Stimulated activated CD4-positive, alpha-beta T cell treated with anti-CD3 and anti-CD28 coated beads, Interleukin-1b, Interleukin-23, amount 100 ng/mL, for 24 hours (primary cell): Measurements from ENCODE around the gene TLX1.

Source experiments
- DNase-seq, 4 experiments: peaks; one replicate each; pipeline ENCODE4 v3.0.0-alpha.2; 2020; ENCODE audit warnings: low read depth in 4 of 4, low spot score in 1 of 4

TLX1 gene

DNA sequence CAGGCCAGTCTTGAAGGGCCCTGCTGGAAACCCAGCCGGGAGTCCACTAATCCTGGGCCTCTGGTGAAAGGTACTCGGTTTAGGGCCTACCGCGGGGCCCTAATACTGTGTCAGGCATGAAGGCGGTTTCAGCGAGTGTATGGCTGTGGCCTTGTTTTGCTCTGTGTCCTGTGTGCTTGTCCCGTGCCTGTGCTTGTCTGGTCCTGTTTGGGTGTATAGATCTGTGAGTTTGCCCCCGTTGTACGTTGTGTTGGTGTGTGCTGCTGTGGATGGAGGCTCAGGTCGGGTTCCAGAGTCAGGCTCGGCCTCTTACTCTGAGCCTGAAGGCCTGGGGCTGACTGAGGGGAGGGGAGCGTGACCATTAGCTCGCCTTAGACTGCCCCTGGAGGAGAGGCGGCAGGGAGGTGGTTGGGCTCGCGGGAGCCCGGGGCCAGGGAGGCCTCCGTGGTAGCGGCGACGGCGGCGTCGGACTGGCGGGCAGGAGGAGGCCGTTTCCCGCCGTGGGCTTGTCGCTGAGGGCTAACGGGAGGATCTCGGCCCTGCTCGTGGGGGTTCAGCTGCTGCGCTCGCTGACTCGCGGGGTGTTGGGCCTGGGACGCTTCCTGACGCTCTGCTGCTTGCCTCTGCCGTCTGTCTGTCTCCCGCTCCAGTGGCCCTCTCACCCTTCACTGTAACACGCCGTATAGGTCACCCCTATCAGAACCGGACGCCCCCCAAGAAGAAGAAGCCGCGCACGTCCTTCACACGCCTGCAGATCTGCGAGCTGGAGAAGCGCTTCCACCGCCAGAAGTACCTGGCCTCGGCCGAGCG lies 2.6 kb downstream of the TLX1 start:
- DNase-seq = no peak

DNA sequence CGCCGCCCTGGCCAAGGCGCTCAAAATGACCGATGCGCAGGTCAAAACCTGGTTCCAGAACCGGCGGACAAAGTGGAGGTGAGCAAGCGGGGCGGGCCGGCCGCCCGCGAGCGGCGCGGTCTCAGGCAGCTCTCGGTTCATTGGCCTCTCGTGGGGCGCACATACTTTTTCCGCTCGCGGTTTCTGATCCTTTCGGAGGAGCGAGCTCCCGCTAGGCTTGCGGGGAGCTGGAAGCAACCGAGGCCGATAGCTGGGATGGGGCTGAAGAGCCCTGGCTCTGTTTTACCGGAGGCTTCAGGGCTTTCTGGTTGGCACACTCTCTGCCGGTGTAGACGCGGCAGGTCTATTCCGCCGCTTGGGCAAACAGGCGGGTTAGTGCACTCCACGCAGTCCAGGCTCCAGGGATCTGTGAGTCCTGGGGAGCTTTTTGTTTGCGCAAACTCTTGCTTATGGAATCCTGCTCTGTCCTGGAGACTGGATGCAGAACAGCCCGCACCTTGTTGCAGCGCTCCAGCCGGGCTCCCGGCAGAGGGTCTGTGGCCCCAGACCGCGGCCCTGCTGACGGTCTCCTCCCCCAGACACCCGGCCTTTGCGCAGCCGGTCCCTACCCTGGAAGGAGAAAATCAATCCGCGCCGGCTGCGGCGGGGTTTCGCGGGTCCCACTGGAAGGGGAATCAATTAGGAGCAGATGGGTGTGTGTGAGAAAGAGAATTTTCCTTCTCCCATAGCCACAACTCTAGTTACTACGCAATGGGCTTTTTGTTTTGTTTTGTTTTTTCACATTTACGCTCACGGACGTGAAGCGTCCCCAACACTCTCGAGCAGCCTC lies 3.4 kb downstream of the TLX1 start:
- no peak for DNase-seq

DNA sequence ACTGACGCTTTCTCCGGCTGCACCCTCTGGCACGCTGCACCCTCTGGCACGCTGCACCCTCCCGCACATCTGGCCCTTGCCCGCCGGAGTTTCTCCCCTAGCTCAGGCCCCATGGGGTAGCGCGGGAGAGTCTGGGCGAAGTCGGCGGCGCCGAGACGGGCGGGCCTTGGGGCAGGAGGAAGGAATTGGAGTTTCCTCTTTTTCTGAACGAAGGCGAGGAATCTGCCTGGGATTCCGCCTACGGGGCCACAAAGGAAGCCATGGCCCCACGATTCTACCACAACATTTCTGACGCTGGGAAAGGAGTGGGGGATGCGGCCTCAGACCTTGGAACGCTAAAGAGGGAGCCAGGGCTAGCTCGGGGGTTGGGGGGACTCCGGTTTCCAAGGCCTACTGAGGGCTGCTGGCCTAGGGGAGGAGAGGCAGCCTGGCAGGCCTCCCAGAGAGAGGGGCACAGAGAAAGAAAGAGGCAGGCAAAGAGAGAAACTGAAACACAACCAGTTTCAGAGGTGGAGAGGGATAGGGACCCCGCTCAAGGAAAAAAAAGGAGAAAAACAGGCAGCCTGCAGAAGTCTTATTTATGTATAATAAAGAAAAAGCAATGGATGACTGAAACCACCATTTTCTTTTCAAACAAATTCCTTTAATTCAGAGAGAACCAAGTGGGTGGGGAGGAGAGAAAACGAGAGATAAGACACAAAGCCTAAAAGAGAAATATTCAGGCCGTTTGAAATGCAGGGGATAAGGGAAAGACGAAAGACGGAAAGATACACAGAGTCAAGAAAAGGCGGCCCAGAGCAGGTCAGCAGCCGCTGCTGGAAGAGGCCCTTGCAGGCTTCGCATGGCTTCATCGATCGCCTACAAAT lies 4.3 kb downstream of the TLX1 start:
- DNase-seq = no peak

DNA sequence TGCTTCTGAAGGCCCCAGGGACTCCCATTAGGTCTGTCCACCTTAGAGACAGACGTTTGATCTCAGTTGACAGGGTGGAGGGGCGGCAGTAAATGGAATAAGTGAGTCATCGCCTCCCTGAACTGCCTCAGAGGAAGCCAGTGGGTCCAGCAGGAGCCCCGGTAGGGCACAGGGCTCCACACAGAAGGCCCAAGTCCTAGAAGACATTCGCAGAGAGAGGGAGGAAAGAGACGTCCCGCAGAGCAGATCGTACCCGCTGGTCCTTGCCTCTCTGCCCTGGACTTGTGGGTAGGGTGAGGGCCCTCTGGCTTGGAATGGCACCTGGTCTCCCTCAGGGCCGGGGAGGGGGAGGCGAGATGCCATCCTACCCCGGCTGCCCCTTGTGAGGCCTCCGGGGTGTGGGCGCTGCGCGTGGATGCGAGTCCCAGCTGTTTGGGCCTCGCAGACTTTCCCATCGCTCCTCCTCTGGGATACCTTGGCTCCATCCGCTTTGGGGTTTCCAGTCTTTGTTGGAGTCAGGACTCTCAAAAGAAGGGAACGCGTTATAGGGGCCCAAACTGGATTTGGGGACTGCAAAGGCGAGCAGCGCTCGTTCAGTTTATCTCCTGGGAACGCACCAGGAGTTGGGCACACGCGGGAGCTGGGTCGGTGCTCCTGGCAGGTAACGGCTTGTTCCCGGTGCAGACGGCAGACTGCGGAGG lies 5.1 kb downstream of the TLX1 start:
- no peak for DNase-seq

DNA sequence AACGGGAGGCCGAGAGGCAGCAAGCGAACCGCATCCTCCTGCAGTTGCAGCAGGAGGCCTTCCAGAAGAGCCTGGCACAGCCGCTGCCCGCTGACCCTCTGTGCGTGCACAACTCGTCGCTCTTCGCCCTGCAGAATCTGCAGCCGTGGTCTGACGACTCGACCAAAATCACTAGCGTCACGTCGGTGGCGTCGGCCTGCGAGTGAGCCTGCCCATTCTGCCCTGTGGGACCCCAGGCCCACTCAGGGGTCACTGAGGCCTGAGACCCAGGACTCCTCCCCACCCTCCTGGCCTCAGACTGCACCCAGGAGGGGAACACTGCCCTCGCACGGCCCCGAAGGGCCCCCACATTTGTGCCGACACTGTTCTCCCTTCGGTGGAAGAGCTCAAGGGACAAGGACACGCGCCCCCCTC lies 5.6 kb downstream of the TLX1 start:
- no peak for DNase-seq

DNA sequence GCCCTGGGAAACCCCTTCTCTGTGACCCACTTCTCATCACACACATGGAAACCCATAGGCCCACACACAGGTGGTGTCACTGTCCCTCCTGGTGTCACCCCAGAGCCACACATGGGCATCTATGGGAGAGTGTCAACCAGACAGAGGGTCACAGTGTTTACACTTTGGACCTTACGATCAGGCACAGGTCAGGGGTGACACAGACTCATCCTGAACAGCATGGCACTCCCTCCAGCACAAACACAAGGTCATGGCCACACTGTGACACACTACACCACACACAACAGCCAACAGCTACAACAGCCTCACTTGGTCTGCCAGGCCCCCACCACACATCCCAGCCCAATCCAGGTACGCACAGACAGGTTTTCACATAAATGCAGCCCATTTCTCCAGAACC lies 6.2 kb downstream of the TLX1 start:
- DNase-seq = no peak

DNA sequence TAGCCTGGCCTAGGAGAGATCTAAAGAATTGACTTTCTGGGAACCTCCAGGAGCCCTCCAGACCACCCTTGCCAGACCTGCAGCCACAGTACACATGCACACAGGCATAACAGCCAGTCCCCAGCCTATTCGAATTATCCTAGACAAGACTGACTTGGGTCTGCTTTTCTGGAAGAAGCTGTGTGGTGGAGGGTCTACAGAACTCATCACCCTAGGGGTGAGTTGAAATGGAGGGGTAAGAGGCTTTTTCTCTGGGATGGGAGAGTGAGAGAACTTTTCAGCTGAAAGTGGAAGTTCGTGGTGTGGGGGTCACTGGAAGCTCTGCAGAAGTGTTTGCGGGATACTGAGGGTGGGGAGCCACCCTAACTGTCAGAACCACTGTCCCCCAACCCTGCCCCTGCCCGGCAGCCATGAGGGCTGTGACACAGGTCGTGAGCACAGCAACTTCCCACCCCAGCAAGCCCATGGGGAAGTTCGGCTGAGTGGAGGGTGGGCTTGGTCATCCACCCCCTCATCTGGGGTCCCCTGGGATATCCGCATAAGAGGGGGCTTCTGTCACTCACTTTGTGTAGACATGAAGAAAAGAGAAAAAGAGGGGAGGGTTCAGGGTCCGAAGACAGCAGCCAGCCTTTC lies 7.8 kb downstream of the TLX1 start:
- DNase-seq = no peak

DNA sequence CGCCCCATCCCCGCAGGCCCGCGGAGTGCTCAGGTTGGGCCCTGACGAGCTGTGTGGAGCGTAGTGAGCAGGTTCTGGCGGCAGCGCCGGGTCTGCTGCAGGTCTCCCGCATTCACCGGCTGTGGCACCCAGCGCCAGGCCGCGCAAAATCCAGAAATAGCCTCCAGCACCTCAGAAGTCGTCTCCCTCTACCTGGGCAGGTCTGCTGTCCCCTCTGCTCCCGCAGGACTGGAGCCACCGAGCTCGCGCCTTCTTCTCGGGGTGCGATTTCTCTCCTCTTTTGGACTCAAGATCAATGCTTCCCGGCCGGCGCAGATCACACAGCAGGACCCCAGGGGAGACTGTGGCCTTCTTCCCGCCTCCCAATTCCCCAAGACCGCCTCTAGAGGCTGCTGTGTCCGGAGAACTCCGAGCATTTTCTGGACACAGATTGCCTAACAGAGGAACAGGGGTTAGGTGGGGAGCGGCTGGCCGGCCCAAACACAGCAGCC lies 8.4 kb downstream of the TLX1 start:
- no peak for DNase-seq

DNA sequence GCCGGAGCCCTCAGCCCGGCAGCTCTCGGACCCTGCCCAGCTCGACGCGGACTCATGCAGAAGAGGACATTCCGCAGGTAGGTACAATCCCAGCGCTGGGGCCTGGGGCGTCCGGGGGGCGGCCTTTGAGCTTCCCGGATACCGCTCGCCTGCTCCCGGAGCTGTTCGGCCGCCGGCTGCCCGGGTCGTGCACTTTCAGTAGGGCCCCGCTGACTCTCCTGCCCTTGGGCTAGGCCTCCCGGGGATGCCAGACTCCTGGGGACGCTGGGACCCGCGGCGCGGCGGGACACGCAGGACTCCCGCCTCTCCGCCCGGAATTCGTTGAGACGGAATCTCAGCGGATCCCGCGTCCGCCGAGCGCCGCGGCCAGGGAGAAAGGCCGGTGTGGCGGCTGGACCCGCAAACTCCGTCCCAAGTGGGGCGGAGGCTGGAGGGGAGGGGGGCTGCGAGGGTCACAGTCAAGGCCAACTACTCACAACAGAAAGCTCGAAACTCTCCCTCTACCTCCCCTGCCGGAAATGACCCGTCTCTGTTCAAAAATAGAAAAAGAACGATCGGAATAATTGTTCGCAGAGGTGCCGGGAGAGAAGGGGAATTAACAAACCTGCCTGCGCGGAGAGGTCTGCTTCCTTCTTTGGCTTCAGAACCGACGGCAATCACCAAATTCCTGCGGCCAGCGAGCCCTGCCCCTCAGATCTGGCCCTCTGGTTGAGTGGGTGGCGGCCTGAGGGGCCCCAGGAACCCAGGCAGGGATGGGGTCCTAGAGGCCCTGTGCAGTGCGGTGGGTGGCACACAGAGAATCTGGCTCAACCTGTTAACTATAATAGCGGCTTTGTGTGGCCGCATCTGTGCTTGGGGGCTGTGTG lies 9.2 kb downstream of the TLX1 start:
- no peak for DNase-seq

DNA sequence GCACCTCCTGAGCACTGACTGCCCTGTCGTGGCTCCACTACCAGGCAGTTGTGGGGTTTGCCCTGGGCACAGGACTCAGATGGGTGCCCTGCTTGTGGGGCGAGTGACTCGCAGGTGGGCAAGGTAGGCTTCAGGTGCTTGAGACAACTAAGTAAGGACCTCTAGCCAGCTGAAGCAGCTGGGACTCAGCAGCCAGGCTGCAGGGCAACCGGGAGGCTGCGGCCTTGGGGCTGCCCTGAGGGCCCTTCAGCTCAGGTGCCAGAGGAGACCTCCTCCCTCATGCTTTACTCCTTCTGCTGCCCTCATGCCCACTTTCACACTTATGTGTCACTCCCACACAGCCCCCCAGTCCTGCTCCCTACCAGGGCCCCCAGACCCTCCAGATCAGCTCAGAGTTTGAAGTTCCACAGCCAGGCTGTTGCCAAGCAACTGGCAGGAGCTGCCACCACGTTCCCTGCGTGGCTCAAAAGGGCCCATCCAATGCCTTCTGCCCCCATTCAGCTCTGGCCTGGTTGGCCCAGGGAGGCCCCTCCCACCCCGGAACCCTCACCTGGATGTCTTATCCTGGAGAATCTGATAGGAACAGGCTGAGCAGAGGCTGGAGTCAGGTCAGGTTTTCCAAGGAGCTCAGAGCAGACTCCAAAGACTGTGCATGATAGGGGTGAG lies 10.0 kb downstream of the TLX1 start:
- DNase-seq = no peak

DNA sequence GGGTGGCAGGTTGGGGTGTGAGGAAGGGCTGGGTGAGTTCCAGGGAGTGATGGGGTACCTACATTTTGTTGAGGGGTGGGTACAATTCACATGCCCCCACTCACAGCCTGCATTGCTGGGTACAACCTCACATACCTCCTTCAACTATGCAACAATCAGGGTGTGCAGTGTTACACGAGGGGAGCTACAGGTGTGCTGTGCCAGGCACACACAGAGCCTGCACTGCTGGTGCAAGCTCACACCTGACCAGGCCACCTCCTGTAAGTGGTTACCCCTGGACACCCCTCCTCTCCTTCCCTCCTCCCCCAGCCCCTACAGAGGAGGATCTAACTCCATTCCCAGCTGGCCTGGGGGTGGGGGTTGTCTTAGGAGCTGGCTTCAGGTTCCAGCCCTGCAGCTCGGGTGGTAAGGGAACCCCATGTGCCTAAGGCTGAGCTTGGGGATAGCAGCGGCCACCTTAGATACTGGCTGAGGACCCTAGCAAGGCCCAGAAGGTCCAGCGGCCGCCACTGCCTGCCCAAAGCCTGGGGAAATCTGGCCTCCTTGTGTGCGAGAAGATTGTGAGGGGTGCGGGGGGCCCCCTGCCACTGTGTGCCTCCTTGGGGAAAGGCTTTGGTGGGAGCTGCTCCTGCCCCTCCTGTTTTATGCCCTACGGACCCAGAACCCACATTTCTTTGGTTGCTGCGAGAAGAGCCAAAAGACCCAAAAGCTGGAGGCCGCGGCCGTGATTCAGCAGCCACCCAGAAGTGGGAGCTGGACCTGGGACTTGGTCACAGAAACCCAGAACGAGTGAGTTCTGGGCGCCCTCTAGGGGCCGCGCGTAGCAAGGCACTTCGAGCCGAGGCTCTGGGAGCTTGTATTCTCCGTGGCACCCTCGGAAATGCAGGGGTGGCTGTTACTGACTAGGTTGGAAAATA lies 10.8 kb downstream of the TLX1 start:
- peak; percentile 63 to 77 (median 72) for DNase-seq

DNA sequence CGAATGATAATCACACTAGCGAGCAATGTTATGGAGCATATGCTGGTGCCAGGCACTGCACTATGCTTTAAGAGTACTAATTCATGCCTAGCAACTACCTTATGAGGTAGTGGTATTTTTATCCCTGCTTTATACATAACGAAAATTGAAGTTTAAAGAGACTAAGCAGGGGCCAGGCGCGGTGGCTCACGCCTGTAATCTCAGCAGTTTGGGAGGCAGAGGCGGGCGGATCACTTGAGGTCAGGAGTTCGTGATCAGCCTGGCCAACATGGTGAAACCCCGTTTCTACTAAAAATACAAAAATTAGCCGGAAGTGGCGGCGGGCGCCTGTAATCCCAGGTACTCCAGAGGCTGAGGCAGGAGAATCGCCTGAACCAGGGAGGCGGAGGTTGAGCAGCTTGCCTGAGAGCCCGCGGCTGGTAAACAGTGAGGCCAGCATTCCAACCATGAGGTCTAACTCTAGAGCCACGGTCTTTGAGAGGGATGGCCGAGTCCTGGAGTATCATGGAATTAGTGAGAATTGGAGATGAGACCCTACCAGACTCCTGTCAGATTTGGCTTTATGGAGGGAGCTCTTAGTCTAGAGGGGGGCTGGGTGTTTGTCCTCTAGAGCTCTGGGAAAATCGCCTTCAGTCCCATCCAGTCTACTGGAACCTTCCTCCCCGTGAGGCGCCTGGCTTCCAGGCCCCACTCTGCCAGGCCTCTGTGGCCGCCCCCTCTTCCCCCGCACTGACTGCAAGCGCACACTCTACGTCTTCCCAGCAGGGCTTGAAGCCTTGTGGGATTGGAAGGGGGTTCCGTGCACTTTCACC lies 11.6 kb downstream of the TLX1 start:
- no peak for DNase-seq

DNA sequence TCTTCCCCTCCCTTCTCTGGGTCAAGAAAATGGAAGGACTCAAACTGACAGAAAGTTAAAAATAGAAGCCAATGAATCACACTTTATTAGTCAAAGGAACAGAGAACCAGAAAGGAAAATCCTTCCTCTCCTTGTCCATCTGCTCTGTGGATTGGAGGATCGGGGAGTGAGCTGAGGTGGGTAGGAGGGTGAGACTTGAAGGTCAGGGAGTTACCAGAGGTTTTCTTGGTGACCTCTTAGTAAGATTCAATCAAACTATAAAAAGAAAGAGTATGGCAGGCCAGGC lies 12.2 kb downstream of the TLX1 start:
- no peak for DNase-seq

DNA sequence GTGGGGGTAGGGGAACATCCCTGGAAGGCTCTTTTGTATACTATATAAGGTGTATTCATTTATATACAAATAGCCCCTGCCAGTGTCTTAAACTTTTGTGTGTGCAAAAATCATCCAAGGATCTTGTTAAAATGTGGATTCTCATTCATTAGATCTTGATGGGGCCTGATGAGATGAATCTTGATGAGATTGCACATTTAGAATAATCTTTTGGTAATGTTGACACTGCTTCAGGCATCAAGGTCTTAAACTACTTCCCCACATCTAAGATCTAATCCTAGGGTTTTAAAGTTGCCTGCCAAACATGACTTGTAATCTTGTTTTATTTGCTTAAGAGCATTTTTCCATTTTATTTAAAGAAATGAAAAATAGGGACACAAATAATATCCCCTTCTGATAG lies 13.0 kb downstream of the TLX1 start:
- DNase-seq = no peak

DNA sequence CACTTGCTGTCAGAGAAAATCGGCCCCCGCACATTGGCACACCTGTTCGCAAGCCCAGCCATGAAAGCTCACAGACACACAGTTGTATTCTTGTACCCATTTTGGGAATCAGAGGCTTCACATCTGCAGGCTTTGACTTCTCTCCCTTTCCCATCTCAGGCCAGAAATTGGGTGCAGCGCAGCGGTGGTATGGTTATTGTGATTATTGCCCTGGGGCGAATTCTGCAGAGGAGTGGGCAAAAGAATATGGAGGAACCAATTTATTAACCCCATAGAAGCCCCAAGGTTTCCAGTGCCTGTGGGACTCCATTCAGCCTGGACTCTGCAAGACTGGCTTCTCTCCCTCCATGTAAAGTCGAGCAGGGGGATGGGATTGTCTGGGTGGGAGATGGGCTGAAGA lies 14.0 kb downstream of the TLX1 start:
- no peak for DNase-seq

DNA sequence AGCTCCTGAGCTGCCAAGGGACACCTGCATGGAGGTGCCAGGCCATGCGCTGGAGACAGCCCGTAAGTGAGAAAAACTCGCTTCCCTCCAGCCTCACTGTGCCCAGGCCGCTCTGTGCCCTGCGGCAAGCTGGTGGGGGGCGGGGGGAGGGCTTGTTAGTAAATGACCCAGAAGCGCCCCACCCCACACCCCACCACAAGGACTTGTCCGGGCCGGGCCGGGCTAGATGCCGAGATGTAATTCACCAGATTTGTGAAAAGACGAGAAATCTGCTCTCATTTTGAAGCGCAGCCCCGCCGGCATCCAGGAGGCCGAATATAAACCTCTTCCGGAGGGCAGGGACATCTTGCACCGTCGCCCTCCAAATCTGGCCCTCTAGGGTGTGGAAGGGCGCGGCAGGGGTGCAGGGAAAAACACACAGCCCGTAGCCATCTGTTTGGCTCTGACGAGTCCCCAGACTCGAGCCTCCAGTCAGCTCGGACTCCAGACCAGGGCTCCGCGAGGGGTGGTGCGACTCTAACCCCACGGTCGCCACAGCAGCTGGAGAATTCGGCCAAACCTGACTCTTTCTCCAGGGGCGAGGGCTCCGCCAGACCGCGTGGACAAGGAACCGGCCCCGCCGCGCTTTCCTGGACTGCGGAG lies 14.8 kb downstream of the TLX1 start:
- DNase-seq = no peak
